K562 (cell line): ENCODE results near the gene UFSP1. TPM values are rescaled to one million over a fixed set of nuclear protein-coding genes. Genes with fewer than 3 reads are reported as not detected.
A peak's percentile ranks its signal among the peaks of the same experiment; 100 is the strongest.

Experiments used
- ATAC-seq: fragments of 200-7000 bp; cut with Tn5 transposase; 3 replicates; pipeline ENCODE4 v1.9.1; 2020; ENCODE audit warnings: moderate library complexity
- BruUV-seq: library from RNA; stranded (reverse); fragments of 400-500 nt; replicated peaks from 2 replicates; lab custom pipeline; 2021; lab: Mats Ljungman, UMichigan
- CTCF ChIA-PET: fragments of 300-600 bp; formaldehyde crosslinking; extraction: SDS; loops from one replicate; lab custom pipeline; 2021; ENCODE audit warnings: low intra/inter-chr PET ratio; lab: Yijun Ruan, JAX
- POLR2A ChIA-PET: fragments of 300-600, 350-650 bp; sonication (Branson Sonifier 250); formaldehyde crosslinking; extraction: SDS; loops from one replicate; lab custom pipeline; 2021; ENCODE audit warnings: antibody characterized with exemption, inconsistent platforms; lab: Yijun Ruan, JAX
- DNase-seq, 4 experiments: peaks; one replicate each; pipeline versions ENCODE4 v3.0.0 to v3.0.0-alpha.2; 2011 to 2018; ENCODE audit warnings: low spot score in 3 of 4, mixed read lengths in 3 of 4; ENCODE audit errors: extremely low read depth in 1 of 4
- FAIRE-seq: peaks from 2 replicates; lab custom pipeline; 2011; peaks lifted over from hg19 to GRCh38; lab: Jason Lieb, UNC
- H2AFZ ChIP-seq: 2 replicates; pipeline ENCODE4 v1.6.0; 2011; ENCODE audit warnings: low read depth, low read length, control low read depth, inconsistent platforms
- H3K27ac ChIP-seq: fragments of 200-600 bp; 3 replicates; pipeline ENCODE4 v1.8.0; 2011; ENCODE audit warnings: low read depth, mild to moderate bottlenecking, control low read depth, inconsistent platforms, low read length, moderate library complexity, mixed read lengths; ENCODE audit errors: extremely low read depth
- H3K27me3 ChIP-seq, 2 experiments: fragments of 300-600 bp in 1 of 2; 2 replicates in 1 of 2; 3 replicates in 1 of 2; pipeline versions ENCODE4 v1.6.0 to v1.8.0; 2011; ENCODE audit warnings: inconsistent platforms in 2 of 2, low read length in 2 of 2, mild to moderate bottlenecking in 1 of 2, mixed read lengths in 1 of 2, moderate library complexity in 1 of 2; ENCODE audit not compliant: control insufficient read depth in 2 of 2, insufficient read depth in 2 of 2
- H3K36me3 ChIP-seq: fragments of 300-600 bp; 3 replicates; pipeline ENCODE4 v1.8.0; 2011; ENCODE audit warnings: mild to moderate bottlenecking, low read length, inconsistent platforms; ENCODE audit not compliant: control insufficient read depth, insufficient read depth
- H3K4me1 ChIP-seq, 2 experiments: fragments of 200-600 bp in 1 of 2; replicated peaks in 1 of 2; 2 replicates in 1 of 2; 3 replicates in 1 of 2; pipeline versions ENCODE4 v1.5.1 to v1.8.0; 2011; ENCODE audit warnings: inconsistent platforms in 2 of 2, low read length in 2 of 2, mild to moderate bottlenecking in 1 of 2, mixed read lengths in 1 of 2, moderate library complexity in 1 of 2; ENCODE audit not compliant: control insufficient read depth in 2 of 2, insufficient read depth in 2 of 2
- H3K4me2 ChIP-seq: 2 replicates; pipeline ENCODE4 v1.6.1; 2011; ENCODE audit warnings: low read length, control low read depth, inconsistent platforms, mixed read lengths; ENCODE audit not compliant: insufficient read depth
- H3K4me3 ChIP-seq: fragments of 200-600 bp; sonication (generic), shearing (Covaris generic); 2 replicates; pipeline ENCODE4 v1.5.1; 2016; ENCODE audit warnings: control low read depth, inconsistent platforms
- H3K79me2 ChIP-seq: fragments of 200-600 bp; 3 replicates; pipeline ENCODE4 v1.8.0; 2011; ENCODE audit warnings: low read length, inconsistent platforms; ENCODE audit not compliant: control insufficient read depth, insufficient read depth
- H3K9ac ChIP-seq, 2 experiments: 2 replicates each; pipeline versions ENCODE4 v1.6.0 to v1.6.1; 2011; ENCODE audit warnings: low read depth in 2 of 2, low read length in 2 of 2, control low read depth in 1 of 2, inconsistent platforms in 1 of 2, mild to moderate bottlenecking in 1 of 2, mixed read lengths in 1 of 2; ENCODE audit not compliant: insufficient read depth in 1 of 2
- H3K9me1 ChIP-seq: one replicate; pipeline ENCODE4 v1.6.0; 2011; ENCODE audit warnings: inconsistent platforms, mild to moderate bottlenecking, low read length, moderate library complexity; ENCODE audit not compliant: control insufficient read depth, insufficient read depth
- H3K9me3 ChIP-seq: replicated peaks from 2 replicates; pipeline ENCODE4 v1.5.1; 2011; ENCODE audit warnings: low read depth, low read length, inconsistent platforms; ENCODE audit not compliant: control insufficient read depth, insufficient read depth
- H4K20me1 ChIP-seq: replicated peaks from 2 replicates; pipeline ENCODE4 v1.6.1; 2011; ENCODE audit warnings: low read length, inconsistent platforms, mixed read lengths; ENCODE audit not compliant: control insufficient read depth, insufficient read depth
- C11orf30 ChIP-seq: fragments of 450-650 bp; IDR thresholded peaks from 2 replicates; pipeline ENCODE4 v1.6.1; 2016; ENCODE audit warnings: low read depth, mild to moderate bottlenecking
- CTBP1 ChIP-seq: fragments of 450-650 bp; IDR thresholded peaks from 2 replicates; pipeline ENCODE4 v1.6.1; 2016; ENCODE audit warnings: borderline replicate concordance
- EZH2 ChIP-seq: IDR thresholded peaks from 2 replicates; pipeline ENCODE4 v1.6.1; 2012; ENCODE audit warnings: low read depth, mild to moderate bottlenecking, inconsistent platforms, low read length, borderline replicate concordance
- HSF4 ChIP-seq: fragments of 250-450 bp; sonication (Bioruptor Pico); IDR thresholded peaks from 2 replicates; pipeline ENCODE4 v2.1.2; 2022; ENCODE audit warnings: mild to moderate bottlenecking, moderate library complexity, borderline replicate concordance
- KDM1A ChIP-seq, 2 experiments: fragments of 450-650 bp; IDR thresholded peaks; 2 replicates each; pipeline ENCODE4 v1.6.1; 2016; ENCODE audit warnings: mild to moderate bottlenecking in 2 of 2
- LCOR ChIP-seq: sonication (generic); formaldehyde crosslinking; IDR thresholded peaks from 2 replicates; pipeline ENCODE4 v1.8.0; 2022; ENCODE audit warnings: mild to moderate bottlenecking, missing genetic modification reagents
- MAFF ChIP-seq: IDR thresholded peaks from 2 replicates; pipeline ENCODE4 v1.6.1; 2012; ENCODE audit warnings: low read length, improper control_type of control experiment
- MAFG ChIP-seq: fragments of 450-650 bp; conservative IDR thresholded peaks from 2 replicates; pipeline ENCODE4 v1.6.1; 2016; ENCODE audit warnings: missing genetic modification characterization, missing compliant biosample characterization
- MAFK ChIP-seq: IDR thresholded peaks from 2 replicates; pipeline ENCODE4 v1.6.1; 2011; ENCODE audit warnings: low read length, improper control_type of control experiment
- NFE2 ChIP-seq: IDR thresholded peaks from 2 replicates; pipeline ENCODE4 v1.6.1; 2014; ENCODE audit warnings: antibody characterized with exemption, low read depth
- NFIC ChIP-seq: fragments of 450-650 bp; IDR thresholded peaks from 2 replicates; pipeline ENCODE4 v1.6.1; 2017; ENCODE audit warnings: mild to moderate bottlenecking, inconsistent platforms
- RCOR1 ChIP-seq, 2 experiments: IDR thresholded peaks; 2 replicates each; pipeline ENCODE4 v1.6.1; 2012; ENCODE audit warnings: low read depth in 2 of 2, low read length in 2 of 2, borderline replicate concordance in 1 of 2, improper control_type of control experiment in 1 of 2
- XRCC3 ChIP-seq: fragments of 450-650 bp; IDR thresholded peaks from 2 replicates; pipeline ENCODE4 v1.6.1; 2017; ENCODE audit warnings: mild to moderate bottlenecking, moderate library complexity
- ZNF274 ChIP-seq: IDR thresholded peaks from 2 replicates; pipeline ENCODE4 v1.6.1; 2011; ENCODE audit warnings: low read depth, mild to moderate bottlenecking, low read length, moderate library complexity, borderline replicate concordance
- ZNF316 ChIP-seq: fragments of 450-650 bp; IDR thresholded peaks from 2 replicates; pipeline ENCODE4 v1.6.1; 2016
- WGBS: fragments of 100-300 bp; shearing (Covaris generic); methylation state at CpG from one replicate; pipeline ENCODE4 v1.1.6; 2016; ENCODE audit warnings: low coverage, mixed read lengths; ENCODE audit not compliant: insufficient coverage; ENCODE audit errors: missing lambda C conversion rate; 5-methylcytosine and 5-hydroxymethylcytosine counted together
- in situ Hi-C: fragments of 300-500 bp; cut with MboI; formaldehyde crosslinking; loops from 4 replicates; pipeline ENCODE4 v1.15.0; 2018; ENCODE audit warnings: inconsistent platforms, mixed read lengths
- intact Hi-C: fragments of 100-400 bp; cut with micrococcal nuclease; formaldehyde crosslinking; loops from 2 replicates; pipeline ENCODE4 v1.14.2; 2022
- polyA plus RNA-seq, 8 experiments: library from polyadenylated mRNA; depleted of rRNA in 4 of 8; stranded (reverse) in 5 of 8; unstranded in 3 of 8; fragments of >200 nt; fragmentation: Nextera tagmentation in 2 of 8; fragmentation: Illumina TruSeq in 1 of 8; extraction: Ambion mirVana in 2 of 8; extraction: Trizol in 1 of 8; gene quantifications; 2 replicates each; pipeline versions ENCODE4 v1.2.1 to v1.2.3, GENCODE V29; 2011 to 2014; ENCODE audit warnings: inconsistent platforms in 1 of 8, missing spikeins in 1 of 8
- total RNA-seq, 7 experiments: library from RNA; depleted of rRNA in 6 of 7; stranded (reverse); fragments of >200 nt in 6 of 7; fragmentation: Illumina TruSeq in 2 of 7; extraction: Trizol in 2 of 7; gene quantifications; 2 replicates each; pipeline versions ENCODE4 v1.2.1 to v1.2.3, GENCODE V29; 2011 to 2021; ENCODE audit warnings: low replicate concordance in 1 of 7
- TF ChIP-seq, protein P1 (sequence below): fragments of 200-800 bp; sonication (Bioruptor generic); IDR thresholded peaks from 2 replicates; pipeline ENCODE4 v1.6.1; 2017; ENCODE audit warnings: missing genetic modification characterization, missing compliant biosample characterization

UFSP1 gene
- total and polyA plus RNA-seq, 9 of the 15 experiments (the other 6 are each of a cell fraction or from before 2014, with no cell fraction given): 0.50 to 18.8 (median 2.1) TPM

GRCh38 chr7:100863406-100863950 is 26.0 kb downstream of the UFSP1 start:
- H2AFZ ChIP-seq: no peak overlapping the region
- no peak overlapping the region for H3K4me2 ChIP-seq
- intact Hi-C loops (no loop called here), in situ Hi-C loops (no loop called here)
- peaks cover 20% of the 10 kb centered on the region for H3K79me2 ChIP-seq
- BruUV-seq: no TSS peak
- TF ChIP-seq HSF4 (CRISPR knock-in tag) (no peak), NFIC (peak; percentile 63), NFE2 (peak; percentile 34; the same call in 1 of the 2 replicates), KDM1A (IDR thresholded peaks at IDR 0.05) (peak in 1 of 2 experiments; percentile 36; a peak in 1 of 4 replicates), MAFF (peak; percentile 66), MAFK (0 out of 2 replicates have a peak, but pooled peaks have one; percentile 16), CTBP1 (peak; percentile 57; the same call in 1 of the 2 replicates), ZNF316 (peak; percentile 77), LCOR (0 out of 2 replicates have a peak, but pooled peaks have one; percentile 32), RCOR1 (IDR thresholded peaks at IDR 0.05; ENCODE audit: borderline replicate concordance in 1 of 2, low read depth in 2 of 2, low read length in 2 of 2) (peak in 1 of 2 experiments; percentile 70; a peak in 1 of 4 replicates), C11orf30 (peak; percentile 64), XRCC3 (no peak), MAFG (tag) (peak; percentile 59), ZNF274 (no peak), EZH2 (no peak)
- TF ChIP-seq, protein P1, sequence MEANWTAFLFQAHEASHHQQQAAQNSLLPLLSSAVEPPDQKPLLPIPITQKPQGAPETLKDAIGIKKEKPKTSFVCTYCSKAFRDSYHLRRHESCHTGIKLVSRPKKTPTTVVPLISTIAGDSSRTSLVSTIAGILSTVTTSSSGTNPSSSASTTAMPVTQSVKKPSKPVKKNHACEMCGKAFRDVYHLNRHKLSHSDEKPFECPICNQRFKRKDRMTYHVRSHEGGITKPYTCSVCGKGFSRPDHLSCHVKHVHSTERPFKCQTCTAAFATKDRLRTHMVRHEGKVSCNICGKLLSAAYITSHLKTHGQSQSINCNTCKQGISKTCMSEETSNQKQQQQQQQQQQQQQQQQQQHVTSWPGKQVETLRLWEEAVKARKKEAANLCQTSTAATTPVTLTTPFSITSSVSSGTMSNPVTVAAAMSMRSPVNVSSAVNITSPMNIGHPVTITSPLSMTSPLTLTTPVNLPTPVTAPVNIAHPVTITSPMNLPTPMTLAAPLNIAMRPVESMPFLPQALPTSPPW (CRISPR knock-in tag): 0 out of 2 replicates have a peak, but pooled peaks have one; percentile 49
- H3K36me3 ChIP-seq: peaks cover 31% of the 10 kb centered on the region; the same call in 2 of the 3 replicates
- DNase-seq: peak in 1 of 4 experiments; percentile 53
- ChIA-PET CTCF (no interaction called here), POLR2A (interaction anchor here (1.0 kb wide), 1 partner anchor 9 kb away, joined by 3 read pairs; no protein-coding TSS in a partner anchor)
- peaks cover 11 to 52% of the 10 kb centered on the region in 2 experiments for H3K4me1 ChIP-seq
- H4K20me1 ChIP-seq: no peaks in the 10 kb centered on the region
- no peak overlapping the region for H3K4me3 ChIP-seq
- H3K9ac ChIP-seq: no peak overlapping the region; a peak in 1 of 4 replicates
- 35% methylated on average over 10 of the region's 10 CpGs for WGBS
- no peaks in the 10 kb centered on the region for H3K9me3 ChIP-seq
- H3K27me3 ChIP-seq: no peaks in the 10 kb centered on the region; a peak in 1 of 5 replicates
- H3K9me1 ChIP-seq: no peaks in the 10 kb centered on the region
- ATAC-seq: no peak
- H3K27ac ChIP-seq: no peak overlapping the region
- no peak for FAIRE-seq
